GM12874 (cell line): ENCODE results near the gene LRCOL1.

Experiments used
- TF ChIP-seq, protein P1 (sequence below): IDR thresholded peaks from 2 replicates; pipeline ENCODE4 v1.5.1; 2011; ENCODE audit warnings: low read depth, mild to moderate bottlenecking, control low read depth, low read length, moderate library complexity; ENCODE audit not compliant: insufficient read depth

Gene LRCOL1

DNA sequence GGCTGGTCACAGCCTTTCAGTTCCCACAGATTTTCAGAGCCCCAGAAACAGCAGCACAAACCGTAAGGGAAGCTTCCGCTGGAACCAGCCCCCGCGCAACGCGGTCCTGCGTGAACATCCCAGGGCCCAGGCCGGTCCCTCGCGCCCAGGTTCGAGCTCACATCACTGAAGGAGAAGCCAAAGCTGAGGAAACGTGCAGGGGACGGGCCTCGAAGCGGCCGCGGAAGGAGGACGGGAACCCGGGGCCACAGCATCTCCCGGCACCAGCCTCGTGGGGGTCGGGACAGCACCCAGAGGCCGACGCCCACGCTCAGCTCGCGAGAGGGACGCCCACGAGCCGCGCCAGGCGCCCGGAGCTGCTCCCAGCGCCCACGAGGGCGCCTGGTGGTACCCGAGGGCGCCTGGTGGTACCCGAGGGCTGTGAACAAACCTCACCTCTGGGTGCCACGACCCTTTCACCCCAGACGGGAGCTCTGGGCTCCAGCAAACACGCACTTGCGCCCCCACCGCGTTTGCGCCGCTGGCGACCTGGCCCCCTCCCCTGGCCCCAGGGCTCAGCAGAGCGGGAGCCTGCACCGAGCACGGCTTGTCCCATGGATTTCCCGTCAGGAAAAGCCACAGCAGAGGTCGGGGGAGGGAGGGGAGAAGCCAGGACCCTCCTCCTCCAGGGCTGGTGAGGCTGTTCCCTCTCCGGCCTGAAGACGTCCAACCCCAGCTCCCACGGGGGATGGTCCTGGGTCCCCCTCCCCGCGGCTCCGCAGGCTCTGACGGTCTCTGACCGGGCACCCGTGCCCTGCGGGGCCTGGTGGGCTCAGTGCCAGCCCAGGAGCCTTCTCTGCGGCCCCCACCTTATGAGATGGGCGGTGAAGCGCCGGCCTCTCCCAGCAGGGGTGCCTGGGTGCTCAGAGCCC, 6.9 kb downstream of the LRCOL1 start:
- TF ChIP-seq, protein P1, sequence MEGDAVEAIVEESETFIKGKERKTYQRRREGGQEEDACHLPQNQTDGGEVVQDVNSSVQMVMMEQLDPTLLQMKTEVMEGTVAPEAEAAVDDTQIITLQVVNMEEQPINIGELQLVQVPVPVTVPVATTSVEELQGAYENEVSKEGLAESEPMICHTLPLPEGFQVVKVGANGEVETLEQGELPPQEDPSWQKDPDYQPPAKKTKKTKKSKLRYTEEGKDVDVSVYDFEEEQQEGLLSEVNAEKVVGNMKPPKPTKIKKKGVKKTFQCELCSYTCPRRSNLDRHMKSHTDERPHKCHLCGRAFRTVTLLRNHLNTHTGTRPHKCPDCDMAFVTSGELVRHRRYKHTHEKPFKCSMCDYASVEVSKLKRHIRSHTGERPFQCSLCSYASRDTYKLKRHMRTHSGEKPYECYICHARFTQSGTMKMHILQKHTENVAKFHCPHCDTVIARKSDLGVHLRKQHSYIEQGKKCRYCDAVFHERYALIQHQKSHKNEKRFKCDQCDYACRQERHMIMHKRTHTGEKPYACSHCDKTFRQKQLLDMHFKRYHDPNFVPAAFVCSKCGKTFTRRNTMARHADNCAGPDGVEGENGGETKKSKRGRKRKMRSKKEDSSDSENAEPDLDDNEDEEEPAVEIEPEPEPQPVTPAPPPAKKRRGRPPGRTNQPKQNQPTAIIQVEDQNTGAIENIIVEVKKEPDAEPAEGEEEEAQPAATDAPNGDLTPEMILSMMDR: no peak

GRCh38 chr12:132602572-132603239, 7.7 kb downstream of the LRCOL1 start:
- TF ChIP-seq, protein P1: no peak

GRCh38 chr12:132601171-132601883, 9.1 kb downstream of the LRCOL1 start:
- TF ChIP-seq, protein P1: no peak

DNA sequence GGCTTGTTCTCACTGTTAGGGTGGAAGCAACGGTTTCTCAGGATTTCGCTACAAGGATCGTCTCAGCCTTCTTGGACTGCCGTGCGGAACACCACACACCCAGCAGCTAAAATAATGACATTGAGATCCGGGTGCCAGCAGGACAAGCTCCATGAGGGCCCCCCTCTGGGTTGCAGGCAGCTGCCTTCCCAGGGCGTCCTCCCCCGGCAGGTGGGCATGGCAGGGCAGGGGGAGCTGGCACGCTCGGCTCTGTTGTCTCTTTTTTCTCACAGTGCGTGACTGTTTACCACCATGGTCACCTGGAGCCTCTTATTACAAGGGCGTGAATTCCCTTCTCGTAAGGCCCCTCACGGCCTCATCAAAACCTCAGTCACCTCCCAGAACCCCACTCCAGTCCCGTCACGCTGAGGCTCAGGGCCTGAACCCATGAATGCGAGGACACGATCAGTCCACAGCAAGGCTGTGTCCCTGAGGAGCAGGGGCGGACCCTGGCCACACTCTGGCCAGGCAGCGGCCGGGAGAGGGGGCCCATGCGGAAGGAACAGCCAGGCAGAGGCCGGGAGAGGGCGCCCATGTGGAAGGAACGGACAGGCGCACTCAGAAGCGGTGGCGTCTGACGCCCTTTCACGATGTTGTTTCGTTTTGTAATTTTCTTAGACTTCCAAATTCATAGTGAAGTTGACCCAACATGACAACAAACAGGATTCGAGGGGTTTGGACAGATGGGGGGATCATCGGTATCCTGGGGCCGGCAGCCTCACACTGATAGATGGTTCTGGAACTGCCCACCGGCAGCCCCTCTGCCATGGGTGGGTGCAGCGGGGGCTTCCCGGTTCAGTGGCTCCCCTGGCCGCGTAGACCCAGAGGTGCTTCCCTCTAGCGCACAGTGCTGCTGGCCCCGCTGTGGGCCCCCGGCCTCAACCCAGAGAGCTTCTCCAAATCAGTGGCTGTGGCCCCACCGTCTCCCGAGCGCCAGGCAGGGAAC, 10.0 kb downstream of the LRCOL1 start:
- TF ChIP-seq, protein P1: peak; percentile 64

DNA sequence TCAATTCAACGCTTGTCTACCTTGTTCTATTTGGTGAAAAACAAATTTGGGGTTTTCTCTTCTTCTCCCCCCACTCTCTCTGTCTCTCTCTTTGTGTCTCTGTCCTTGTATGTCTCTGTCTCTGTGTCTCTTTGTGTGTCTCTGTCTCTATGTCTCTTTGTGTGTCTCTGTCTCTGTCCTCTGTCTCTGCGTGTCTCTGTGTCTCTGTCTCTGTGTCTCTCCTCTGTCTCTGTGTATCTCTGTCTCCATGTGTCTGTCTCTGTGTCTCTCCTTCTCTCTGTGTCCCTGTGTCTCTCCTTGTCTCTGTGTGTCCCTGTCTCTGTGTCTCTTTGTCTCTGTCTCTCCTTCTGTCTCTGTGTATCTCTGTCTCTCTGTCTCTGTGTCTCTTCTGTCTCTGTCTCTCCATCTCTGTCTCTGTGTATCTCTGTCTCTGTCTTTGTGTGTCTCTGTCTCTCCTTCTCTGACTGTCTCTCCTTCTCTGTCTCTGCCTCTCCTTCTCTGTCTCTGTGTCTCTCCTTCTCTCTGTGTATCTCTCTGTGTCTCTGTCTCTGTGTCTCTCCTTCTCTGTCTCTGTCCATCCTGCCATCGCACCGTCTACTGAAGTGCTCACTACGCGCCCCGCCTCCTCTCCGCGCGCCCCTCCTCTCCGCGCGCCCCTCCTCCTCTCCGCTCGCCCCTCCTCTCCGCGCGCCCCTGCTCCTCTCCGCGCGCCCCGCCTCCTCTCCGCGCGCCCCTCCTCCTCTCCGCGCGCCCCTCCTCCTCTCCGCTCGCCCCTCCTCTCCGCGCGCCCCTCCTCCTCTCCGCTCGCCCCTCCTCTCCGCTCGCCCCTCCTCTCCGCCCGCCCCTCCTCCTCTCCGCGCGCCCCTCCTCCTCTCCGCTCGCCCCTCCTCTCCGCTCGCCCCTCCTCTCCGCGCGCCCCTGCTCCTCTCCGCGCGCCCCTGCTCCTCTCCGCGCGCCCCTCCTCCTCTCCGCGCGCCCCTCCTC, 12.8 kb downstream of the LRCOL1 start:
- TF ChIP-seq, protein P1: no peak

DNA sequence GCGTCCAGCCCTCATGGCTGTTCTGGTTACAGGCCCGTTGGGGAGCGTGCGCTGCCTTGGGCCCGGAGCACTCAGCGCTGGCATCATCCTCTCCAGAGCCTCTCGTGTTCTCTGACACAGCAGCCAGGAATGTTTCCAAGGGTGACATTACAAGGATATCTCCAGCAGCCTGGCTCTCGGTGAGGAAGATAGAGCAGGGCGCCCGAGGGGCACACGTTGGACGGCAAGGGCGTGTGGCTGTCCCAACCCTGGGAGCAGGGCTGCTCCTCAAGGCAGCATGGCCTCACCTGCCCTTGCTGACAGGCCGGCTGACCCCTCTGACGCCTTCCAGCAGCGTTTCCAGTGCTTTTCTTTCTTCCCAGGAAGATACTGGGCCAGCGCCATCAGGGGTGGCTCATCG, 14.4 kb downstream of the LRCOL1 start:
- TF ChIP-seq, protein P1: no peak
